Keratinocyte (primary cell): ENCODE data around the gene OTX2. TPM values are rescaled to one million over a fixed set of nuclear protein-coding genes. Genes with fewer than 3 reads are reported as not detected.

Experiments
- DNase-seq: peaks from one replicate; pipeline ENCODE4 v3.0.0-alpha.2; 2011; ENCODE audit warnings: low read depth, missing footprints, low spot score
- FAIRE-seq: peaks from 2 replicates; lab custom pipeline; 2011; peaks lifted over from hg19 to GRCh38; lab: Jason Lieb, UNC
- H2AFZ ChIP-seq: 2 replicates; pipeline ENCODE4 v1.6.0; 2012; ENCODE audit warnings: low read length, control low read depth, inconsistent platforms; ENCODE audit not compliant: control insufficient read depth
- H3K27ac ChIP-seq: 2 replicates; pipeline ENCODE4 v1.5.1; 2011; ENCODE audit warnings: low read length; ENCODE audit not compliant: control insufficient read depth, insufficient read depth
- H3K27me3 ChIP-seq: 3 replicates; pipeline ENCODE4 v1.6.0; 2011; ENCODE audit warnings: low read length; ENCODE audit not compliant: control insufficient read depth, insufficient read depth; ENCODE audit errors: extremely low read depth
- H3K36me3 ChIP-seq, 2 experiments: 2 replicates in 1 of 2; 3 replicates in 1 of 2; pipeline ENCODE4 v1.5.1; 2011; ENCODE audit warnings: low read length in 2 of 2, mild to moderate bottlenecking in 1 of 2; ENCODE audit not compliant: control insufficient read depth in 2 of 2, insufficient read depth in 2 of 2; ENCODE audit errors: extremely low read depth in 1 of 2
- H3K4me1 ChIP-seq: 3 replicates; pipeline ENCODE4 v1.5.1; 2011; ENCODE audit warnings: low read length; ENCODE audit not compliant: control insufficient read depth, insufficient read depth; ENCODE audit errors: extremely low read depth
- H3K4me2 ChIP-seq: 3 replicates; pipeline ENCODE4 v1.6.0; 2011; ENCODE audit warnings: low read depth, low read length; ENCODE audit not compliant: control insufficient read depth, insufficient read depth; ENCODE audit errors: extremely low read depth
- H3K4me3 ChIP-seq, 3 experiments: fragments of 200-600 bp in 1 of 3; sonication (generic) in 1 of 3; 2 replicates in 2 of 3; 3 replicates in 1 of 3; pipeline ENCODE4 v1.5.1; 2011 to 2016; ENCODE audit warnings: low read length in 3 of 3, mild to moderate bottlenecking in 3 of 3, control low read depth in 2 of 3, inconsistent platforms in 1 of 3, low read depth in 1 of 3, mixed read lengths in 1 of 3, mixed run types in 1 of 3, moderate library complexity in 1 of 3; ENCODE audit not compliant: control insufficient read depth in 2 of 3, insufficient read depth in 2 of 3; ENCODE audit errors: extremely low read depth in 1 of 3
- H3K79me2 ChIP-seq: 2 replicates; pipeline ENCODE4 v1.6.0; 2012; ENCODE audit warnings: low read length; ENCODE audit not compliant: control insufficient read depth, insufficient read depth
- H3K9ac ChIP-seq: 3 replicates; pipeline ENCODE4 v1.6.0; 2011; ENCODE audit warnings: low read length; ENCODE audit not compliant: control insufficient read depth, insufficient read depth; ENCODE audit errors: extremely low read depth
- H3K9me1 ChIP-seq: 3 replicates; pipeline ENCODE4 v1.6.0; 2011; ENCODE audit warnings: low read length; ENCODE audit not compliant: control insufficient read depth, insufficient read depth; ENCODE audit errors: extremely low read depth
- H3K9me3 ChIP-seq: 2 replicates; pipeline ENCODE4 v1.5.1; 2012; ENCODE audit warnings: low read depth, low read length; ENCODE audit not compliant: control insufficient read depth
- H4K20me1 ChIP-seq: 3 replicates; pipeline ENCODE4 v1.6.0; 2011; ENCODE audit warnings: low read length; ENCODE audit not compliant: control insufficient read depth, insufficient read depth; ENCODE audit errors: extremely low read depth
- EZH2 ChIP-seq: IDR thresholded peaks from one replicate; pipeline ENCODE4 v1.6.1; 2012; ENCODE audit warnings: inconsistent platforms, mild to moderate bottlenecking, low read length, moderate library complexity
- dilution Hi-C: fragments of 300-500 bp; cut with MboI; formaldehyde crosslinking; loops from one replicate; pipeline ENCODE4 v1.7.0; 2020; ENCODE audit warnings: low sequenced_read_pairs; ENCODE audit not compliant: extremely low pct_ligation_motif_present
- polyA plus RNA-seq, 5 experiments: library from polyadenylated mRNA; depleted of rRNA in 3 of 5; stranded (reverse) in 3 of 5; stranded (forward) in 1 of 5; unstranded in 1 of 5; fragments of >200 nt; gene quantifications; 1 replicate in 1 of 5; 2 replicates in 3 of 5; 3 replicates in 1 of 5; pipeline versions ENCODE4 v1.2.1 to v1.2.3, GENCODE V29; 2011 to 2012; ENCODE audit warnings: missing spikeins in 2 of 5, low read depth in 1 of 5, low replicate concordance in 1 of 5
- TF ChIP-seq, protein P1 (sequence below), 3 experiments: IDR thresholded peaks in 1 of 3; conservative IDR thresholded peaks in 1 of 3; optimal IDR thresholded peaks in 1 of 3; 2 replicates in 2 of 3; 3 replicates in 1 of 3; pipeline versions ENCODE3 to v1.5.1; 2011; ENCODE audit warnings: low read length in 3 of 3, mild to moderate bottlenecking in 3 of 3, moderate library complexity in 2 of 3, control low read depth in 1 of 3, inconsistent platforms in 1 of 3; ENCODE audit not compliant: insufficient read depth in 2 of 3; ENCODE audit errors: extremely low read depth in 1 of 3

Gene OTX2
- polyA plus RNA-seq, 1 donor (not counting 4 experiments of a cell fraction or from before 2014, with no cell fraction given) = not detected

GRCh38 chr14:56801920-56802319, 8.4 kb downstream of the OTX2 start:
- H3K27ac ChIP-seq = no peak overlapping the region
- no peaks in the 10 kb centered on the region for H4K20me1 ChIP-seq
- no peak overlapping the region for H3K9ac ChIP-seq
- TF ChIP-seq, protein P1, sequence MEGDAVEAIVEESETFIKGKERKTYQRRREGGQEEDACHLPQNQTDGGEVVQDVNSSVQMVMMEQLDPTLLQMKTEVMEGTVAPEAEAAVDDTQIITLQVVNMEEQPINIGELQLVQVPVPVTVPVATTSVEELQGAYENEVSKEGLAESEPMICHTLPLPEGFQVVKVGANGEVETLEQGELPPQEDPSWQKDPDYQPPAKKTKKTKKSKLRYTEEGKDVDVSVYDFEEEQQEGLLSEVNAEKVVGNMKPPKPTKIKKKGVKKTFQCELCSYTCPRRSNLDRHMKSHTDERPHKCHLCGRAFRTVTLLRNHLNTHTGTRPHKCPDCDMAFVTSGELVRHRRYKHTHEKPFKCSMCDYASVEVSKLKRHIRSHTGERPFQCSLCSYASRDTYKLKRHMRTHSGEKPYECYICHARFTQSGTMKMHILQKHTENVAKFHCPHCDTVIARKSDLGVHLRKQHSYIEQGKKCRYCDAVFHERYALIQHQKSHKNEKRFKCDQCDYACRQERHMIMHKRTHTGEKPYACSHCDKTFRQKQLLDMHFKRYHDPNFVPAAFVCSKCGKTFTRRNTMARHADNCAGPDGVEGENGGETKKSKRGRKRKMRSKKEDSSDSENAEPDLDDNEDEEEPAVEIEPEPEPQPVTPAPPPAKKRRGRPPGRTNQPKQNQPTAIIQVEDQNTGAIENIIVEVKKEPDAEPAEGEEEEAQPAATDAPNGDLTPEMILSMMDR (optimal IDR thresholded peaks at IDR 0.05 in 1 of 3, IDR thresholded peaks at IDR 0.05 in 1 of 3, conservative IDR thresholded peaks at IDR 0.05 in 1 of 3; ENCODE audit: extremely low read depth in 1 of 3, insufficient read depth in 2 of 3, low read length in 3 of 3) = no peak
- TF ChIP-seq EZH2 = no peak
- H3K27me3 ChIP-seq = peaks cover 88% of the 10 kb centered on the region
- no peak overlapping the region for H3K4me3 ChIP-seq
- dilution Hi-C loops = no loop called here
- FAIRE-seq (no peak), DNase-seq (no peak)
- no peaks in the 10 kb centered on the region for H3K79me2 ChIP-seq
- no peak overlapping the region for H3K4me2 ChIP-seq
- H3K36me3 ChIP-seq = no peaks in the 10 kb centered on the region
- no peak overlapping the region for H2AFZ ChIP-seq
- H3K4me1 ChIP-seq = peaks cover 4% of the 10 kb centered on the region
- H3K9me3 ChIP-seq = no peaks in the 10 kb centered on the region
- no peaks in the 10 kb centered on the region for H3K9me1 ChIP-seq

GRCh38 chr14:56799343-56799645, 11.0 kb downstream of the OTX2 start:
- no peak overlapping the region for H3K9ac ChIP-seq
- peaks cover 4% of the 10 kb centered on the region for H3K4me1 ChIP-seq
- FAIRE-seq (no peak), DNase-seq (no peak)
- H3K9me3 ChIP-seq = no peaks in the 10 kb centered on the region
- no peaks in the 10 kb centered on the region for H3K79me2 ChIP-seq
- H3K27me3 ChIP-seq = peaks cover 90% of the 10 kb centered on the region
- no peak overlapping the region for H3K4me2 ChIP-seq
- H3K27ac ChIP-seq = no peak overlapping the region
- TF ChIP-seq, protein P1 (optimal IDR thresholded peaks at IDR 0.05 in 1 of 3, IDR thresholded peaks at IDR 0.05 in 1 of 3, conservative IDR thresholded peaks at IDR 0.05 in 1 of 3; ENCODE audit: extremely low read depth in 1 of 3, insufficient read depth in 2 of 3, low read length in 3 of 3) = no peak
- TF ChIP-seq EZH2 = no peak
- no peak overlapping the region for H2AFZ ChIP-seq
- dilution Hi-C loops = no loop called here
- no peaks in the 10 kb centered on the region for H3K36me3 ChIP-seq
- H3K9me1 ChIP-seq = no peaks in the 10 kb centered on the region
- H4K20me1 ChIP-seq = no peaks in the 10 kb centered on the region
- H3K4me3 ChIP-seq = no peak overlapping the region
